Lower lobe of right lung (tissue), 2 donors: Measurements from ENCODE around the gene PLPPR1. TPM values are rescaled to one million over a fixed set of nuclear protein-coding genes. Genes with fewer than 3 reads are reported as not detected.

ENCODE experiments used
- ATAC-seq, 2 donors: fragments of 200-7000 bp; cut with Tn5 transposase; one replicate each; pipeline ENCODE4 v1.9.1; 2020 to 2022; ENCODE audit warnings: mild to moderate bottlenecking in 2 of 2, moderate library complexity in 2 of 2
- DNase-seq: peaks from one replicate; pipeline ENCODE4 v3.0.0-alpha.2; 2020
- H3K27ac ChIP-seq: fragments of 200-600 bp; one replicate; pipeline ENCODE4 v1.8.0; 2022
- H3K27me3 ChIP-seq: fragments of 200-600 bp; one replicate; pipeline ENCODE4 v1.8.0; 2022; ENCODE audit warnings: low read depth
- H3K36me3 ChIP-seq: fragments of 200-600 bp; one replicate; pipeline ENCODE4 v1.8.0; 2022; ENCODE audit warnings: mild to moderate bottlenecking
- H3K4me1 ChIP-seq: fragments of 200-600 bp; one replicate; pipeline ENCODE4 v1.8.0; 2022
- H3K4me3 ChIP-seq: fragments of 200-600 bp; one replicate; pipeline ENCODE4 v1.8.0; 2022; ENCODE audit warnings: mild to moderate bottlenecking
- H3K9me3 ChIP-seq: fragments of 200-600 bp; one replicate; pipeline ENCODE4 v1.8.0; 2022
- CTCF ChIP-seq: fragments of 200-600 bp; IDR thresholded peaks from one replicate; pipeline ENCODE4 v1.8.0; 2022; ENCODE audit warnings: antibody characterized with exemption, mild to moderate bottlenecking
- intact Hi-C: fragments of 100-400 bp; cut with DNase I; formaldehyde crosslinking; loops from one replicate; pipeline ENCODE4 v1.11.0; 2022
- total RNA-seq: library from RNA; stranded (reverse); fragmentation: NEBNext Ultra II Directional; extraction: Animal tissue kit (Norgen Biotek cat#: 25700); gene quantifications from one replicate; pipeline ENCODE4 v1.2.1, GENCODE V29; 2021
- donor health status: DM: no; HTN: yes; CAD: no; lungs with severe emphysema.

Gene PLPPR1
- total RNA-seq, 1 donor from 2014 or later, result 5.4 TPM

- DNase-seq (no peak), ATAC-seq (no peak)
- no peak for TF ChIP-seq CTCF
- Histone ChIP-seq H3K27ac (no peak overlapping the region), H3K9me3 (no peaks in the 10 kb centered on the region), H3K4me3 (no peak overlapping the region), H3K36me3 (no peaks in the 10 kb centered on the region), H3K27me3 (no peaks in the 10 kb centered on the region), H3K4me1 (no peaks in the 10 kb centered on the region)
- intact Hi-C loops, result loop anchor here (10.0 kb wide), 1 partner anchor 190 kb away; no protein-coding TSS in a partner anchor
Measured at GRCh38 chr9:101315112-101315450, 286.6 kb downstream of the PLPPR1 start.

- no peaks in the 10 kb centered on the region for H3K36me3 ChIP-seq
- intact Hi-C loops, result loop anchor here (10.0 kb wide), 1 partner anchor 193 kb away; no protein-coding TSS in a partner anchor
Measured at GRCh38 chr9:101317735-101318134, 289.2 kb downstream of the PLPPR1 start.

GRCh38 chr9:101323129-101323528 lies 294.6 kb downstream of the PLPPR1 start:
- TF ChIP-seq CTCF, result no peak
- Histone ChIP-seq H3K27me3 (no peaks in the 10 kb centered on the region), H3K9me3 (no peaks in the 10 kb centered on the region), H3K36me3 (no peaks in the 10 kb centered on the region), H3K4me1 (no peaks in the 10 kb centered on the region), H3K4me3 (no peak overlapping the region), H3K27ac (no peak overlapping the region)
- ATAC-seq (no peak), DNase-seq (no peak)
- intact Hi-C loops, result no loop called here

More at GRCh38 chr9:101317735-101318134, 289.2 kb downstream of the PLPPR1 start:
- Histone ChIP-seq H3K27me3 (no peaks in the 10 kb centered on the region), H3K27ac (no peak overlapping the region), H3K4me1 (no peaks in the 10 kb centered on the region), H3K9me3 (no peaks in the 10 kb centered on the region), H3K4me3 (no peak overlapping the region)
- TF ChIP-seq CTCF, result no peak
- no peak for ATAC-seq
- DNase-seq, result no peak

GRCh38 chr9:101324245-101324804 lies 295.8 kb downstream of the PLPPR1 start:
- no peaks in the 10 kb centered on the region for H3K9me3 ChIP-seq
- no peak overlapping the region for H3K4me3 ChIP-seq
- H3K27me3 ChIP-seq, result no peaks in the 10 kb centered on the region
- H3K27ac ChIP-seq, result peak overlapping the region; percentile 44
- intact Hi-C loops, result no loop called here
- no peaks in the 10 kb centered on the region for H3K4me1 ChIP-seq
- no peaks in the 10 kb centered on the region for H3K36me3 ChIP-seq
- peak in 1 of 2 donors; percentile 6 for ATAC-seq
- no peak for TF ChIP-seq CTCF
- DNase-seq, result no peak

- peak overlapping the region; percentile 44 for H3K27ac ChIP-seq
- H3K9me3 ChIP-seq, result no peaks in the 10 kb centered on the region
- no peak overlapping the region for H3K4me3 ChIP-seq
- intact Hi-C loops, result no loop called here
- no peaks in the 10 kb centered on the region for H3K36me3 ChIP-seq
- no peaks in the 10 kb centered on the region for H3K4me1 ChIP-seq
- ATAC-seq (peak; percentile 80 to 93), DNase-seq (no peak)
- no peaks in the 10 kb centered on the region for H3K27me3 ChIP-seq
- TF ChIP-seq CTCF, result no peak
Measured at GRCh38 chr9:101325053-101325452, 296.5 kb downstream of the PLPPR1 start.
